PC-9 (cell line): ENCODE measurements around the gene SLC25A34.

Source experiments
- CTCF ChIP-seq: fragments of 200-600 bp; sonication (generic); conservative IDR thresholded peaks from 2 replicates; pipeline ENCODE4 v1.6.1; 2017; ENCODE audit warnings: mixed run types, antibody characterized with exemption, mild to moderate bottlenecking, moderate library complexity
- EZH2 ChIP-seq: fragments of 200-600 bp; sonication (generic); IDR thresholded peaks from 2 replicates; pipeline ENCODE4 v1.8.0; 2017; ENCODE audit warnings: antibody characterized with exemption, low read depth

- TF ChIP-seq CTCF (no peak), EZH2 (no peak)
Observed at GRCh38 chr1:15727021-15727420, 9.0 kb upstream of the SLC25A34 start.
